HUDEP-2 (cell line): ENCODE results near the gene HSP90B1.
A peak's percentile ranks its signal among the peaks of the same experiment; 100 is the strongest.

Source experiments
- DNase-seq, 76 experiments: peaks; one replicate each; lab custom pipeline; 2025; ENCODE audit not compliant: unreplicated experiment in 76 of 76; lab: John Stamatoyannopoulos, UW

The HSP90B1 gene

GRCh38 chr12:103930034-103930786, at the start of gene HSP90B1:
Gene HSP90B1, plus strand, starts transcription at chr12:103930410. Its CDS starts 106 bp downstream, at chr12:103930516.
- DNase-seq = peak; percentile 36 to 100 (median 99)

- DNase-seq = no peak
Measured at GRCh38 chr12:103881261-103881660, 48.9 kb upstream of the HSP90B1 start.

GRCh38 chr12:103882861-103883596, 47.2 kb upstream of the HSP90B1 start:
- DNase-seq = no peak

GRCh38 chr12:103883908-103884307, 46.3 kb upstream of the HSP90B1 start:
- DNase-seq = no peak

- DNase-seq = peak in 2 of 76 experiments; percentile 9 to 19
Measured at GRCh38 chr12:103884316-103884715, 45.9 kb upstream of the HSP90B1 start.

GRCh38 chr12:103886195-103886797, 43.9 kb upstream of the HSP90B1 start:
- no peak for DNase-seq

GRCh38 chr12:103887738-103888137, 42.5 kb upstream of the HSP90B1 start:
- no peak for DNase-seq

- DNase-seq = no peak
Measured at GRCh38 chr12:103897316-103897715, 32.9 kb upstream of the HSP90B1 start.

- no peak for DNase-seq
Measured at GRCh38 chr12:103901518-103902173, 28.6 kb upstream of the HSP90B1 start.

GRCh38 chr12:103903993-103904392, 26.2 kb upstream of the HSP90B1 start:
- DNase-seq = no peak

GRCh38 chr12:103905730-103906349, 24.4 kb upstream of the HSP90B1 start:
- no peak for DNase-seq

- DNase-seq = no peak
Measured at GRCh38 chr12:103908246-103908541, 22.0 kb upstream of the HSP90B1 start.

- DNase-seq = no peak
Measured at GRCh38 chr12:103908877-103909276, 21.3 kb upstream of the HSP90B1 start.

GRCh38 chr12:103909811-103910210, 20.4 kb upstream of the HSP90B1 start:
- DNase-seq = no peak

GRCh38 chr12:103912069-103912468, 18.1 kb upstream of the HSP90B1 start:
- no peak for DNase-seq

GRCh38 chr12:103913100-103913499, 17.1 kb upstream of the HSP90B1 start:
- no peak for DNase-seq

- no peak for DNase-seq
Measured at GRCh38 chr12:103915306-103915705, 14.9 kb upstream of the HSP90B1 start.

GRCh38 chr12:103917873-103918272, 12.3 kb upstream of the HSP90B1 start:
- no peak for DNase-seq

- DNase-seq = peak in 3 of 76 experiments; percentile 6 to 14 (median 12)
Measured at GRCh38 chr12:103924761-103925641, 5.2 kb upstream of the HSP90B1 start.

GRCh38 chr12:103928682-103929045, 1.5 kb upstream of the HSP90B1 start:
- peak in 18 of 76 experiments; percentile 2 to 51 (median 18) for DNase-seq
